GM21447 (cell line): Measurements from ENCODE around the gene RGPD8.

Experiments used
- ATAC-seq: cut with Tn5 transposase; IDR thresholded peaks from one replicate; pipeline ENCODE4 v1.9.1; 2021; ENCODE audit not compliant: unreplicated experiment

The RGPD8 gene

GRCh38 chr2:112339986-112340385 is 93.5 kb downstream of the RGPD8 start:
- ATAC-seq: no peak

- ATAC-seq: no peak
Measured at GRCh38 chr2:112335600-112335999, 97.8 kb downstream of the RGPD8 start.

- no peak for ATAC-seq
Measured at GRCh38 chr2:112332123-112332696, 101.2 kb downstream of the RGPD8 start.

- ATAC-seq: no peak
Measured at GRCh38 chr2:112322919-112323318, 110.5 kb downstream of the RGPD8 start.

GRCh38 chr2:112321375-112322320 is 111.8 kb downstream of the RGPD8 start:
- no peak for ATAC-seq
